ENCODE results near the gene DUOXA1.
"Not testable (repeated sequence)": the region's sequence is repeated elsewhere in the genome, so short reads cannot be mapped to it uniquely, and the experiment has no call there.

DUOXA1 gene

DNA sequence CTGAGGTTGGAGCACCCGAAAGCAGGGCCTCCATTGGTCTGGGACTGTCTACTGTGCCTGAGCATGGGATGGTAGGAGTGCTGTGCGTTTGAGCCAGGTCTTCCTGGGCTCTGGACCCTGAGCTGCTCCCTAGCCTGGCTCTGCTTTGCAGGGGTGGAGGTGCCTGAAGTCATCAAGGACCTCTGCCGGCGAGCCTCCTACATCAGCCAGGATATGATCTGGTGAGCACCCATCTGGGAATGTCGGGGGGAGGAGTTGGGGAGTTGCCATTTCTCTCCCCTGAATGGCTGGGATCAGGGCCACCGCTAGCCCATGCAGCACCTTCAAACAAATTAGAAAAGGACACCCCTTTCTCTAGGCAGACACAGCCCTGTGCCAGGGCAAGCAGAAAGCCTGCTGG, 20.8 kb upstream of the DUOXA1 start:
- DNase-seq = no peak

DNA sequence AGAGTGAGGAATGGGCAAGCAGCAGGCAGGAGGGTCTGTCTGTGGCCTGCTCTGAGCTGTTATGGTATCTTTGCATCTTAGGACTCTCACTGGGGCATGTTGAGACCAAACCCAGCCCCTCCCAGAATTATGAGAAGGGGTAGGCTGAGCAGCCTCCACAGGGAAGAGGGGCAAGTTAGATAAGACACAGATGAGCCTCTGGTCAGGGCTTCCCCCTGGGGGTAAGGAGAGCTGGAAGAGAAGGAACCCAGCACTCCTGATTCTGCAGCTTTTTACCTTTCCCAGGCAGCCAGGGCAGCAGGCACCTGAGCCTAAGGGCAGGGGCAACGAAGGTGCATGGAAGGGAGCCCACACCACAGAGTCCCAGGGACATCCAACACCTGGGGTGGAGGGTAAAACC, 19.4 kb upstream of the DUOXA1 start:
- DNase-seq = no peak

DNA sequence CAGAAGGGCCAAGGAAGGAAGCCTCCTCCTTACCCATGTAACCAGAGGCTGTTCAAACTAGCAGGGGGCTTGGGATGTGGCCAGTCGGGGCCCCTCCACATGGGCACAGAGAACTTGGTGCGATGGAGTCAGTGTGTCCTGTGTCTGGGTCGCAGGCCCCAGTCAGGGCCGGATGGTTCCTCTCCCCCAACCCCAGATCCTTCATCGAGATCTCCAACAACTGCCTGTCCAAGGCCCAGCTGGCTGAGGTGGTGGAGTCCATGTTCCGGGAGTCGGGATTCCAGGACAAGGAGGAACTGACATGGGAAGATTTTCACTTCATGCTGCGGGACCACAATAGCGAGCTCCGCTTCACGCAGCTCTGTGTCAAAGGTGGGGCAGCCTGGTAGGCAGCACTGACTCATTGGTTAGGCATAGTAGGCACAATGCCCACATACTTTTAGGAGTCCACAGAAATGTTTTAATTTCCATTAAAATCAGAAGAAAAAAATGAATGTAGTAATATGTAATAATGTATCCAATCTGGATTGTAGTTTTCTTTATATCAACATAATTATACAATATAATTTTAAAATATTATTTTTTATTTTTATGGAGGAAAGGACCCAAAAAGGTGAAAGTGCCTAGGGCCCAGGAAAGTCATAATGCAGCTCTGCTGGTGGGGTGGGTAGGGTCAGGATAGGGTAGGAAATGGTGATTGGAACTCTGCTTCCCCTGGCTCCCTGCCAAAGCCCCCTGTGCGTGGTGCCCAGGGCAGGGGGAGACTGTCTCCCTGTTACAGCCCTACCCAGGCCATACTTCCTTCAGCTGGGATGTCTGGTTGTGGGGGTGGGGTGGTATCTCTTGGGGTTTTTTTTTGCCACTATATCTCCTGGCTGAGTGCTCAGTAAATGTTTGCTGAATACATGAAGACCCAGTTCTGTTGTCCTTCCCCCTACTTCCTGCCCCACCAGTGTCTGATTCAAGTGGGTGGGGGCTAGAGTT, 18.7 kb upstream of the DUOXA1 start:
- DNase-seq = no peak

DNA sequence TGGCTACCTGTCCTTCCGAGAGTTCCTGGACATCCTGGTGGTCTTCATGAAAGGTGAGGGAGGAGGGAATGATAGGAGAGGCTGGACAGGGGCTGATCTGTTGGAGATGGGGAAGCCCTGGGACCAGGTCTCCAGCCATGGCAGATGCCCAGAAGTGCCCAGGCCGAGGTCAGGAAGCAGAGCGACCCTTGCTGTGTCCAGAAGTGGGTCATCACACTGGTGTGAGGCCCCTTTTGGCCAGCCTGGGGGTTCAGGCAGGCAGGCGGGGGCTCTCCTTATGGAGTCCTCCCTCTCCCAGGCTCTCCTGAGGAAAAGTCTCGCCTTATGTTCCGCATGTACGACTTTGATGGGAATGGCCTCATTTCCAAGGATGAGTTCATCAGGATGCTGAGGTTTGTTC, 17.9 kb upstream of the DUOXA1 start:
- no peak for DNase-seq

DNA sequence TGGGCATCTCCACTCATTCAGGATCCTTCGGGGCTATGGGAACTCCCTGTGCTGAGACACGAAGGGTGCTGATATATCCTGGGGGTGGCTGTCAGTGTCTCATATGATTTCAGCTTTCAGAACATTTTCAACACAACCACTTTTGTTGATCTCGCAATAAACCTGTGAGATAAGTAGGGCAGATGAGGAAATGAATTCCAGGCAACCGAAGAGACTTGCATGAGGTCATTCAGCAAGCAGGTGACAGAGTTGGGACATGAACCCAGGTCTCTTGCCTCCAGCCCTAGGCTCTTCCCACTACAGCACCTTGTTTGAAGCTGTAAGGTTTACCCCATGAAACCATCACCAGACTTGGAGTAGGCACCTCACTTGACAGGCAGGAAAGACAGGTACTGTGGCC, 16.7 kb upstream of the DUOXA1 start:
- no peak for DNase-seq

DNA sequence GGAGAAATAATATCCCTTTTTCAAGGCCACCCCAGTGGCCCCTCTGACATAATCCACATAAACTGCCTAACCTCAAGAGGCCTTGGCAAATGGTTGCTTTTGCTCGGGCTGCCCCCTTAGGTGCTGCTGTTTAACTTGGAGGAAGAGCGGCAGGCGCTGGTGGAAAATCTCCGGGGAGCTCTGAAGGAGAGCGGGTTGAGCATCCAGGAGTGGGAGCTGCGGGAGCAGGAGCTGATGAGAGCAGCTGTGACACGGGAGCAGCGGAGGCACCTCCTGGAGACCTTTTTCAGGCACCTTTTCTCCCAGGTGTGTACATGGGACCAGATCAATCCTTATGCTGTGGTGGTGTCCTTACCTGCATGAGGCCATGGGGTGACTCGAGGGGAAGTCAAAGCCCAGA, 15.1 kb upstream of the DUOXA1 start:
- DNase-seq = no peak

DNA sequence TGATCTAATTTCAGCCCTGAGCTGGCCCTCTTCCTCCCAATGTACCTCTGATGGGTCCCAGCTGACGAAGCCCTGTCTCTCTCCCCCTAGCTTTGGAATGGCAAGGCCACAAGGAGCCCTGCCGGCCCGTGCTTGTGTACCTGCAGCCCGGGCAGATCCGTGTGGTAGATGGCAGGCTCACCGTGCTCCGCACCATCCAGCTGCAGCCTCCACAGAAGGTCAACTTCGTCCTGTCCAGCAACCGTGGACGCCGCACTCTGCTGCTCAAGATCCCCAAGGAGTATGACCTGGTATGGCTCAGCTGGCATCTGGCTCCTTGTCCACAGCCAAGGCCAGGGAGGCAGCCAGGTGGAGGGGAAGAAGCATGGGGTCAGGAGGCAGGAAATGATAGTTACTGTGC, 14.3 kb upstream of the DUOXA1 start:
- DNase-seq = no peak

DNA sequence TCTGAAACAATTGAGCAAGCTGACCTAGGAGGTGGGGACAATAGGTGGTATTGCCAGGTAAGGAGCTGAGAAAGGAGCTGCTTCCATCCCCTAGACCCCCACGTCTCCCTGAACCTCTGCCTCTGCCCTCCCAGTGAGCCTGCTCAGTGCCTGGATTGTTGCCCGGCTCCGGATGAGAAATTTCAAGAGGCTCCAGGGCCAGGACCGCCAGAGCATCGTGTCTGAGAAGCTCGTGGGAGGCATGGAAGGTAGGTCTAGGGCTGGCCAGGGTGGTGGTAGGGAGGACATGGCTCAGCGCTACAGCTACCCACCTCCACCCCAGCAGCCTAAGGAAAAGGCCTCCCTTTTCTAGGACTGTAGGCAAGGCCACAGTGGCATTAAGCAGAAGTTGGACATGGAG, 13.4 kb upstream of the DUOXA1 start:
- no peak for DNase-seq

DNA sequence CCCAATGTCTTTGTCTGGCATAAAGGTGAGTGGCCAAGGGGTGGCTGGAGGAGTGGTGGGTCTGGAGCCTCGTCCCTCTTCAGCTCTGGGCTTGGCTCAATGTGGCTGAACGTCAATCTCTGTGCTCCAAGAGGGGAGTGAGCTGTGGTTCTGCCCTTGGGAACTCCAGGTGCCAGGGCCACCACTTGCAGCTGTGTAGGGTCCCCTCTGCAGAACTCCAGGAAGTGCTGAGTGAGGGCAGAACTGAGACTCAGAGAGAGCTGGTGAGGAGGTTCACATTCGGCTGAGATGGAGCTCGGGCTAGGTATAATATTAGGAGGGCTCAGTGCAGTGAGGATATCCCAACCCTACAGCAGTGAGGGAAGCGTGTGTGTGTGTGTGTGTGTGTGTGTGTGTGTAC, 11.7 kb upstream of the DUOXA1 start:
- DNase-seq = no peak

DNA sequence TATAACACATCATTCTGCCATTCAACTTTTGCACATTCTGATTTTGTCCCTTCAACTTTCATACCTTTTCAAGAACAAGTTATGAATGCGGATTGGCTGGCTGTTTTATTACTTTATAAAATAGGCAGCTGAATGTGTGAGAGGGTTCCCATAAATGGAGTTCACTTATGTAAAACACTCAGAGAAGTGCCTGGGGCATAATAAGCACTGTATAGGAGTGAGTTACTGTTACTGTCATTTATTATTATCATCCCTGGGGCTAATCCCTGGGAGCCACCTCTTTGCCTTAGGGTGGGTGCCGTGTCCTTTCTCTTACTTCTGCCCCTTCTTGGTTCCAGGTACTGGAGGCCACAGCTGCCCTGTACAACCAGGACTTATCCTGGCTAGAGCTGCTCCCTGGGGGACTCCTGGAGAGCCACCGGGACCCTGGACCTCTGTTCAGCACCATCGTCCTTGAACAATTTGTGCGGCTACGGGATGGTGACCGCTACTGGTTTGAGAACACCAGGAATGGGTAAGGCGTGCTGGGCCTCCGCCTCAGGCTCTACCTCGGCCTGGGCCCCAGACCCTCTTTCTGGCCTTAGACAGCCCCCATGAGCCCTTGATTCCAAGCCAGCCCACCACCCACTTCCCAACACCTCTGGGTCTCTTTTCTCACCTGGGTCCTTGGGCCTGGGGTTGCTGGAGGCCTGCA, 11.0 kb upstream of the DUOXA1 start:
- no peak for DNase-seq

DNA sequence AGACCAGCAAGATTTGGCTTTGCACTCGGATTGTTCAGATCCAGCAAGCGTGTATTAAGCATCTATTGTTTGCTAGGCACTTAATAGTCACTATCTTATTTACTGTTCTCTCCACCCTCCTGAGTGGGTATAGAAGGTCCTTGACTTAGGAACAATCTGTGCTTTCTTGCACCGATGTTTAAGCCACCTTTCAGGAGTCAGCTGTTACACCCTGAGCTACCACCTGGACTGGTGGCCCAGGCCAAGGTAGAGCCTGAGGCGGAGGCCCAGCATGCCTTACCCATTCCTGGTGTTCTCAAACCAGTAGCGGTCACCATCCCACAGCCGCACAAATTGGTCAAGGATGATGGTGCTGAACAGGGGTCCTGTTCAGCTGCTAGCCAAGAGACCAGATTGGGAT, 10.1 kb upstream of the DUOXA1 start:
- DNase-seq = no peak

DNA sequence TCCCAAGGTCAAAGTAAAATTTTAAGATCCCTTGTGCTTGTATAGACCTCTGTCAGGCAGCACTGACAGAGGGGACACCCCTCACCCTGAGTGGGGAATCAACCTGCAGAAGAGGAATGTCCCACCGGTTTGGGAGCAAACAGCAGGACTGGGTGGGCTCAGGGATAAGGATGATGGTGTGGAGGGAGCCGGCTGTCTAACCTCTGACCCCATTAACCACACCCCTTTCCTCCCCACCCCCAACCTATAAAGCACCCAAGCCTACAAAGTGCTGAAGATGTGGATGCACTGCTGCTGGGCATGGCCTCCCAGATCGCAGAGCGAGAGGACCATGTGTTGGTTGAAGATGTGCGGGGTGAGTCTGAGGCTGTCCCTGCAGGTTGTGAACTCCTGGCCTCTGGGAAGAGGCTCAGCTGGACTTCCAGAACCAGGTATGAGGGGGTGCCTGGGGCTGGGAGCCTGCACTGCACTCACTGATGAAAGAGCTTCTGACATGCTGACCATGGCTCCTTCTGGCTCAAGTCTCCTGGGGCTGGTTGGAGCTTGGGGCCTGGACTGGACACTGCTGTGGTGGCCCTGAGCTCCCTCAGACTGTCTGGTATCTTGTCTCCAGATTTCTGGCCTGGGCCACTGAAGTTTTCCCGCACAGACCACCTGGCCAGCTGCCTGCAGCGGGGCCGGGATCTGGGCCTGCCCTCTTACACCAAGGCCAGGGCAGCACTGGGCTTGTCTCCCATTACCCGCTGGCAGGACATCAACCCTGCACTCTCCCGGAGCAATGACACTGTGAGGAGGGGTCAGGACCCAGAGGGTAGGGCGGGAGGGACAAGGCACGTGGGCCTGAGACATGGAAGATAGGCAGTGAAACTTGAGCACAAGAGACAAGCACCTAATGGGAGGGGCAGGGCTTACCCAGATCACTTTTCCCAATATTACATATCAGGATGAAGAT, 9.4 kb upstream of the DUOXA1 start:
- no peak for DNase-seq

DNA sequence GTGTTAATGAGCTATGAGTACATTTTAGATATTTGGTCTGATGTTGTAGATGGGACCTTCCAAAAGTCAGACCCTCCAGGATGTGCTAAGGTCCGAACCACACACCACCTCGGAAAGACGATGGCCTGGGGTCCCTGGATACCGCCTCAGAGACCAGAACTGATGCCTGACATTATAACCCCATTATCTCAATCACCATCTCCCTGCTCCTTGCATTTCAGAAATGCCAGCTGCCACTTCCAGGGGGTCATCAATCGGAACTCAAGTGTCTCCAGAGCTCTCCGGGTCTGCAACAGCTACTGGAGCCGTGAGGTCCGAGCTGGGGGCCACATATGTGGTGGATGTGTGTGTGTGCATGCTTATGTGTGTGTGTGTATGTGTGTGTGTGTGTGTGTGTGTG, 8.0 kb upstream of the DUOXA1 start:
- no peak for DNase-seq

DNA sequence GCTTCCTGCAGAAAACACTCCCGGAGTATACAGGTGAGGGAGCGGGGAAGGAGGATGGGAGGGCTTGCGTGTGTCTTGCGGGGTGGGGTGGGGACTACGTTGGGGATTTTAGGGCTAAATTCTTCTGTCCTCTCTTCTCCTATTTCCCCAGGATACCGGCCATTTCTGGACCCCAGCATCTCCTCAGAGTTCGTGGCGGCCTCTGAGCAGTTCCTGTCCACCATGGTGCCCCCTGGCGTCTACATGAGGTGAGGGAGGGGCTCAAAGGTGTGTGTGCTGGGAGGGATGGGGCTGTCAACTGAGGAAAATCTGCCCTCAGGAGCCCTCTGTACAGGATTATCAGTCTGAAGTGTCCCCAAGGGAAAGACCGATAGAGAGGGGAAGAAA, 6.7 kb upstream of the DUOXA1 start:
- no peak for DNase-seq

DNA sequence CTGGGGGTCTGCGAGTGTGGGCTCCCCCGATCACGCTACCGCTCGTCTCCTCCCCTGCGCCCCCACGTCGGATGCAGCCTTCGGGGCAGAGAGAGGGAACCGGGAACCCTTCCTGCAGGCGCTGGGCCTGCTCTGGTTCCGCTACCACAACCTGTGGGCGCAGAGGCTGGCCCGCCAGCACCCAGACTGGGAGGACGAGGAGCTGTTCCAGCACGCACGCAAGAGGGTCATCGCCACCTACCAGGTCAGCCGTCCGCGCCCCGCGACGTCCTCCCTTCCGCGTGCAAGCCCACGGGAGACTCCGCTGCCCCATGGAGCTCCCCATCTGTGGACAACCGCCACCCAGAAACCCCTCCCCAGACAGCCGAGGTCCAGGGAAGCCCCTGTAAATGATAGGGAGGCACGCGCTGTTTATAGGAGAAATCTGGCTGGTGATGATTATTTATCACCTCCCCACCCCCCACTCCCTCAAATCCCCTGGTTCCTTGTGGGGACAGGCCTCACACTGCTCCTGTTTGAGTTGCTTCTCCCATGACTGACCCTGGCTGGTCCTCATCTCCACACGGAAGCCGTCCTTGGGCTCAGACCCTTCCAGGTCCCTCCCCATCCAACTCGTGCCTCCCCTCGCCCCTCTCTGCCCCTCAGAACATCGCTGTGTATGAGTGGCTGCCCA, 6.2 kb upstream of the DUOXA1 start:
- not testable (repeated sequence) for DNase-seq

DNA sequence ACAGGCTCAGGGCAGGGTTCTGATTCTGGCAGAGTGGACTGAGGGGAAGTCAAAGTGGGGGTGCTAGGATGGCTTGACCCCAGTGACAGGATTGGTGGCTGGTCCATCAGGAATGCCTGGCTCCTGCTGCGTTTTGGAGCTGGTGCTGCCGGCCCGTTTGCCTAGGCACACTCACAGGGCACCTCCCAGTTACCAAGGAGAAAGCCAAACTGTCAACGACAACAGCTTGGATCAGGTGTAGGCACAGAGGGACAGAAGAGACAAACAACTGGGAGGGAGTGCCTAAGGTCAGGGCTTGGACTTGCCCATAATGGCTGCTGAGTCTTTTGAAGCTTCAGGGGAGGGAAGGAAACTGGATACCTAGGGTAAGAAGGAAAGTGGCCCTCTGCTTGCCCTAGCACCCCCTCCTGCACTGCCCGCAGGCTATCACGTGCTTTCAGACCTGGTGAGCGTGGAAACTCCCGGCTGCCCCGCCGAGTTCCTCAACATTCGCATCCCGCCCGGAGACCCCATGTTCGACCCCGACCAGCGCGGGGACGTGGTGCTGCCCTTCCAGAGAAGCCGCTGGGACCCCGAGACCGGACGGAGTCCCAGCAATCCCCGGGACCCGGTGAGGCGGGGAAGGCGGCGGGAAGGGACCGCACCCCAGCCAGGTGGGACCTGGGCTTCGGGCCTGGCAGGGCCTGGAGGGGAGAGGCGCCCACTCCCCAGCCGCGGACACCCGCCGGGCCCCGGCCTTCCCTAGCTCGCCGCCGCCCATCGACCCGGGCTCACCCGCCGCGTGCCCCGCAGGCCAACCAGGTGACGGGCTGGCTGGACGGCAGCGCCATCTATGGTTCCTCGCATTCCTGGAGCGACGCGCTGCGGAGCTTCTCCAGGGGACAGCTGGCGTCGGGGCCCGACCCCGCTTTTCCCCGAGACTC, 5.3 kb upstream of the DUOXA1 start:
- no peak for DNase-seq

DNA sequence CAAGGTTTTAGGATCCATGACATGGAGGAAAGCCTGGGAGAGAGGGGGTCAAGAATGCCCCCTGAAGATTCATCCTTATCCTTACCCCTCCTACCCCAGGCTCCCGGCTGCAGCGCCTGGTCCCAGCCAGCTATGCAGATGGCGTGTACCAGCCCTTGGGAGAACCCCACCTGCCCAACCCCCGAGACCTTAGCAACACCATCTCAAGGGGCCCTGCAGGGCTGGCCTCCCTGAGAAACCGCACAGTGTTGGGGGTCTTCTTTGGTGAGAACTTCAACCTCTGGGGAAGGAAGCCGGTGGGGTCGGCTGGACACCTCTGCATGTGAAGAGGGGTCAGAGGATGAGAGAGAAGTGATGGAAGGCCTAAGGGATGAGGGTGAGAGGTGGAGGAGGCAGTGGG, 4.4 kb upstream of the DUOXA1 start:
- no peak for DNase-seq

DNA sequence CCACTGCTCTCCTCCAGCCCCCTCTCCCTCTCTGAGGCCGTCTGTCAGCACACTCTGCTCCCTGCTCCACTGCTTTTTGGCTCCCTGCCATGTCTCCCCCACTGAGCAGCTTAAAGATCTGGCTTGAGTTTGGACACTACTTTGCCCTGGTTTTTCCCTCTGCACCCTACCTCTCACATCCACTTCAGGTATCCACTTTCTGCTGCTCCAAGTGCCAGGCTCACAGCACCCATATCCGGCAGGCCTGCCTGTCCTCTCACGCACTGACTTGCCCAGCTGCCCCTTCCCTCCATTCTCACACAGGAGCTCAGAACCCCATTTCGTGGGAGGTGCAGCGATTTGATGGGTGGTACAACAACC, 3.9 kb upstream of the DUOXA1 start:
- DNase-seq = no peak

DNA sequence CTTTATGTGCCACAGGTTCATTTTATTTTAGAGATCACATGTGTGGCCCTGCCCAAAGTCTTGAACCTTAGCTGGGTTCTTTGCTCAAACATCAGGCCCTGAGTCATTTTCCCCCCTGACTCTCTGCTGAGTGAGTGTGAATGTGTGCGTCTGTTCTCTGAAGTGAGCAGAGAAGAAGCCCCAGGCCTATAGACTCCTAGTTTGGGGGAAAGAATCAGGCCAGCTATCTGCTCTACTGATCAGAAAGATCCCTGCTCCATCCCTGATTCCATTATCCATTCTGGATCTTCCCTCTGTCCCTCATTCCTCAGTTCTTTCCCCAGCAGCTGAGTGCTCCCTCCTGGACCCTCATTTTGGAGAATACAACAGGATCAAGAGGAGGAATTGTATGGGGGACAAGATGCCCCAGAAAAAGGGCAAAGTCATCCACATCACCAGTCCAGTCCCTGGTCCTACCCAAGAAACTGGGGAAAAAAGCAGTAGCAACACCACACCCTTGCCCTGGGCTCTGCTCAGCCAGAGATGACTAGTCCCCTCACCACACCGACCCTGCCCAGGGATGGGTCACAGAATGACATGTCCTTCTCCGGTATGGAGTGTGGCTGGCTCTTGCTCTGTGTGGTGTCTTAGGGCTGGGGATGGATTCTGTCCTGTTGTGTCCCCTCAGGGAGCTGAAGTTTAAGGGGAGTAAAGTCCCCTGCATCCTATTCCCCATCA, 3.3 kb upstream of the DUOXA1 start:
- no peak for DNase-seq

DNA sequence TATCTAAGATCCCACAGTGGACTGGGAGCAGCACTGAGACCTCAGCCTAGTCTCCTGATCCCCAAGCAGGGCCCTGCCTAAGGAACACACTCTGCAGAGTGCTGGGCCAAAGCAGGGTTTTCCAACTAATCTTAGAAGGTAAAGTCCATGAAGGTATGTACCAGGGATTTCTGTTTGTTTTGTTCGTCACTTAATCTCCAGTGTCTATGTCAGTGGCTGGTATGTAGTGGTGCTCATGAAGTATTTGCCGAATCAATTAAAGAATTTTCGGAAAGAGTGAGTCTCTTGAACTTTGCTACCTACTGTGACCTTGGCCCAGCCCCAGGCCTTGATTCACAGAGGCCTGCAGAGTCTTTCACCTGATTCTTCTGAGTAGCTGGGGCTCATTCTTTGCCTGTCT, 1.8 kb upstream of the DUOXA1 start:
- DNase-seq = no peak

Data from activated CD4-positive, alpha-beta T cell treated with anti-CD3 and anti-CD28 coated beads, Interleukin-10, Interleukin-2, amounts not matched to agents 100 ng/mL and 50 ng/mL, durations not matched to agents 16 hours and 8 hours (primary cell).